Astrocyte of the spinal cord (primary cell): ENCODE data around the gene GALNTL6.

Experiments used
- DNase-seq: peaks from one replicate; pipeline ENCODE4 v3.0.0; 2011; ENCODE audit warnings: low read depth, low spot score
- H3K4me3 ChIP-seq: 2 replicates; pipeline ENCODE4 v1.5.1; 2011; ENCODE audit warnings: low read depth, mild to moderate bottlenecking, low read length, moderate library complexity
- in situ Hi-C: cut with HindIII; loops from 2 replicates; pipeline ENCODE4 v1.10.0; 2017; ENCODE audit warnings: low sequenced_read_pairs
- TF ChIP-seq, protein P1 (sequence below): IDR thresholded peaks from 2 replicates; pipeline ENCODE4 v1.5.1; 2012; ENCODE audit warnings: low read depth, mild to moderate bottlenecking, low read length, inconsistent platforms

Gene GALNTL6

GRCh38 chr4:171962110-171962509 is 148.9 kb downstream of the GALNTL6 start:
- DNase-seq: no peak
- TF ChIP-seq, protein P1, sequence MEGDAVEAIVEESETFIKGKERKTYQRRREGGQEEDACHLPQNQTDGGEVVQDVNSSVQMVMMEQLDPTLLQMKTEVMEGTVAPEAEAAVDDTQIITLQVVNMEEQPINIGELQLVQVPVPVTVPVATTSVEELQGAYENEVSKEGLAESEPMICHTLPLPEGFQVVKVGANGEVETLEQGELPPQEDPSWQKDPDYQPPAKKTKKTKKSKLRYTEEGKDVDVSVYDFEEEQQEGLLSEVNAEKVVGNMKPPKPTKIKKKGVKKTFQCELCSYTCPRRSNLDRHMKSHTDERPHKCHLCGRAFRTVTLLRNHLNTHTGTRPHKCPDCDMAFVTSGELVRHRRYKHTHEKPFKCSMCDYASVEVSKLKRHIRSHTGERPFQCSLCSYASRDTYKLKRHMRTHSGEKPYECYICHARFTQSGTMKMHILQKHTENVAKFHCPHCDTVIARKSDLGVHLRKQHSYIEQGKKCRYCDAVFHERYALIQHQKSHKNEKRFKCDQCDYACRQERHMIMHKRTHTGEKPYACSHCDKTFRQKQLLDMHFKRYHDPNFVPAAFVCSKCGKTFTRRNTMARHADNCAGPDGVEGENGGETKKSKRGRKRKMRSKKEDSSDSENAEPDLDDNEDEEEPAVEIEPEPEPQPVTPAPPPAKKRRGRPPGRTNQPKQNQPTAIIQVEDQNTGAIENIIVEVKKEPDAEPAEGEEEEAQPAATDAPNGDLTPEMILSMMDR: no peak
- H3K4me3 ChIP-seq: no peak overlapping the region
- in situ Hi-C loops: no loop called here

DNA sequence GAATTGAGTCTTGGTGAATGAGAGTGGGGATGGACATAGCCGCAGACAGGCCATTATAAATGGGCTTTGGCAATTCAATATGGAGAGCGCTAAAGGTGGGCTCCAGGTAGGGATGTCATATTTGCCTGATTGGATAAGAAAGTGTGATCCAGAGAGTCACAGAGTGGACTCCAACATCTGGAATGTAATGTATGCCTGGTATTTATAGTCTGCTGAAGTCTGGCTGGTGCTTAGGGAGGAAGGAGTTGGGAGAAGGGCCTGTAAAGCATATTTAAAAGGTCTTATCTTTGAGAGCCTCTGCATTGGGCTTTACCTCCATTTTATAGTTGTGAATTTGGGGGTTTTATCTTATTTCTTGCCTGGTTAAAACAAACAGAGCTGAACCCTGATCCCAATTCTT is 153.2 kb downstream of the GALNTL6 start:
- no peak for DNase-seq
- in situ Hi-C loops: no loop called here
- TF ChIP-seq, protein P1: no peak
- H3K4me3 ChIP-seq: no peak overlapping the region

- no peak for DNase-seq
- in situ Hi-C loops: no loop called here
- H3K4me3 ChIP-seq: no peak overlapping the region
- TF ChIP-seq, protein P1: no peak
Observed at GRCh38 chr4:171978216-171978615, 165.0 kb downstream of the GALNTL6 start.

- in situ Hi-C loops: no loop called here
- TF ChIP-seq, protein P1: no peak
- H3K4me3 ChIP-seq: no peak overlapping the region
- DNase-seq: no peak
Observed at GRCh38 chr4:171979461-171979860, 166.3 kb downstream of the GALNTL6 start.

DNA sequence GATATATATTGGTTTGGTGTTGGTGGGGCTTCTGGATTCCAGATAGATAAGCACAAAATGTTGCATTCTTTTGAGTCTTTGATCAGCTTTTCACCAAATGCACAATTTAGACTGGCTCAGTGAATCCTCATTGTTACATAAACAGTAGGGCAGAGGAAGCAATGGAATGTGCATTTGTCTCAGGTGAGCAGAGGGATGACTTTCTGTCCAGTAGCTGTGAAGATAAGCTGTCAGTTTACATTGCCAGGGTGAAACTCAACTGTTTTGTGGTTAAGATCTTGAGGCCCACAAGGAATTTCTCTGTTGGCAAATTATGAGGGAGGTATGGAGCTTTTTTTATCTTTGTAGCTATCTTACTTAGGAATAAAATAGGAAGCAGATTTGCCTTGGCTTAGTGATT is 168.0 kb downstream of the GALNTL6 start:
- TF ChIP-seq, protein P1: no peak
- H3K4me3 ChIP-seq: no peak overlapping the region
- no peak for DNase-seq
- in situ Hi-C loops: no loop called here

GRCh38 chr4:171983935-171984805 is 171.0 kb downstream of the GALNTL6 start:
- TF ChIP-seq, protein P1: no peak
- in situ Hi-C loops: no loop called here
- H3K4me3 ChIP-seq: no peak overlapping the region
- peak; percentile 16 for DNase-seq
